Uterus (tissue), 2 donors: Measurements from ENCODE around the gene ZDHHC14.

Experiments
- POLR2A ChIP-seq, 2 donors: fragments of 450-650 bp; IDR thresholded peaks; one replicate each; pipeline ENCODE4 v1.6.1; 2016; ENCODE audit warnings: antibody characterized with exemption in 2 of 2, mild to moderate bottlenecking in 1 of 2, moderate library complexity in 1 of 2
- TF ChIP-seq, protein P1 (sequence below), 4 experiments: fragments of 200-600 bp in 2 of 4; fragments of 450-650 bp in 2 of 4; sonication (generic) in 2 of 4; IDR thresholded peaks; one replicate each; pipeline ENCODE4 v1.5.1; 2016 to 2019; ENCODE audit warnings: antibody characterized with exemption in 4 of 4, mild to moderate bottlenecking in 2 of 4, moderate library complexity in 1 of 4

DNA sequence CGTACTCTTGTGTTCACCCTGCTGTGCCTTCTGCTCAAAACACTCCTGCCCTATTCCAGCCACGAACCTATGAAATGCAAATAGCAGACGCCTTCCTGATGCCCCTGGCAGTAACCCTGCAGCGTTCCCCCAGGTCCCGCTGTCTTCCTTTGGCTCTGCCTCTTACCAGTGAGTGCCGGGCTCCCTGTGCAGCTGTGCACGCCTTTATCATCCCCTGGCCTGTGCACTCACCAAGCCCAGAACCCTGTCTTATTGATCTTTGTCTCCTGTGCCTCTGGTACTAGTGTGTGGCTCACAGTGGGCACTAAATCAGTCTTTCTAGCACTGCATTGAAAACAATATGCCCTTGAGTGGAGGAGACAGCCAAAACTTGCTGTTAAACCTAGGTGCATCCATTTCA lies 19.7 kb downstream of the ZDHHC14 start:
- TF ChIP-seq, protein P1, sequence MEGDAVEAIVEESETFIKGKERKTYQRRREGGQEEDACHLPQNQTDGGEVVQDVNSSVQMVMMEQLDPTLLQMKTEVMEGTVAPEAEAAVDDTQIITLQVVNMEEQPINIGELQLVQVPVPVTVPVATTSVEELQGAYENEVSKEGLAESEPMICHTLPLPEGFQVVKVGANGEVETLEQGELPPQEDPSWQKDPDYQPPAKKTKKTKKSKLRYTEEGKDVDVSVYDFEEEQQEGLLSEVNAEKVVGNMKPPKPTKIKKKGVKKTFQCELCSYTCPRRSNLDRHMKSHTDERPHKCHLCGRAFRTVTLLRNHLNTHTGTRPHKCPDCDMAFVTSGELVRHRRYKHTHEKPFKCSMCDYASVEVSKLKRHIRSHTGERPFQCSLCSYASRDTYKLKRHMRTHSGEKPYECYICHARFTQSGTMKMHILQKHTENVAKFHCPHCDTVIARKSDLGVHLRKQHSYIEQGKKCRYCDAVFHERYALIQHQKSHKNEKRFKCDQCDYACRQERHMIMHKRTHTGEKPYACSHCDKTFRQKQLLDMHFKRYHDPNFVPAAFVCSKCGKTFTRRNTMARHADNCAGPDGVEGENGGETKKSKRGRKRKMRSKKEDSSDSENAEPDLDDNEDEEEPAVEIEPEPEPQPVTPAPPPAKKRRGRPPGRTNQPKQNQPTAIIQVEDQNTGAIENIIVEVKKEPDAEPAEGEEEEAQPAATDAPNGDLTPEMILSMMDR (IDR thresholded peaks at IDR 0.05): no peak
- TF ChIP-seq POLR2A (IDR thresholded peaks at IDR 0.05): no peak
